Suprapubic skin (tissue), 4 donors: ENCODE results near the gene JADE2. TPM values are rescaled to one million over a fixed set of nuclear protein-coding genes. Genes with fewer than 3 reads are reported as not detected.

Experiments used
- DNase-seq, 2 donors: peaks; one replicate each; pipeline ENCODE4 v3.0.0-alpha.2; 2019; ENCODE audit warnings: low spot score in 2 of 2
- H3K27ac ChIP-seq: fragments of 200-600 bp; sonication (generic); one replicate; pipeline ENCODE4 v1.5.1; 2019
- H3K27me3 ChIP-seq: fragments of 200-600 bp; sonication (generic); one replicate; pipeline ENCODE4 v1.5.1; 2019
- H3K36me3 ChIP-seq: fragments of 200-600 bp; sonication (generic); one replicate; pipeline ENCODE4 v1.5.1; 2019
- H3K4me1 ChIP-seq: fragments of 200-600 bp; sonication (generic); one replicate; pipeline ENCODE4 v1.5.1; 2019
- H3K4me3 ChIP-seq: fragments of 200-600 bp; sonication (generic); one replicate; pipeline ENCODE4 v1.5.1; 2019; ENCODE audit warnings: mild to moderate bottlenecking
- H3K9me3 ChIP-seq: fragments of 200-600 bp; sonication (generic); one replicate; pipeline ENCODE4 v1.5.1; 2019
- CTCF ChIP-seq, 2 donors: fragments of 200-600 bp in 1 of 2; fragments of 450-650 bp in 1 of 2; sonication (generic) in 1 of 2; IDR thresholded peaks; one replicate each; pipeline ENCODE4 v1.5.1; 2016 to 2019; ENCODE audit warnings: antibody characterized with exemption in 2 of 2, mild to moderate bottlenecking in 1 of 2, moderate library complexity in 1 of 2
- EP300 ChIP-seq: sonication (generic); formaldehyde crosslinking; IDR thresholded peaks from one replicate; pipeline ENCODE4 v1.6.1; 2017; ENCODE audit warnings: antibody characterized with exemption
- POLR2A ChIP-seq, 2 donors: fragments of 450-650 bp; IDR thresholded peaks; one replicate each; pipeline ENCODE4 v1.6.1; 2017; ENCODE audit warnings: antibody characterized with exemption in 2 of 2, mild to moderate bottlenecking in 2 of 2, moderate library complexity in 2 of 2
- POLR2AphosphoS5 ChIP-seq, 3 donors: sonication (generic); formaldehyde crosslinking; IDR thresholded peaks; one replicate each; pipeline ENCODE4 v1.6.1; 2017; ENCODE audit warnings: antibody characterized with exemption in 3 of 3
- WGBS: methylation state at CpG from one replicate; pipeline ENCODE4 v1.1.5; 2018; 5-methylcytosine and 5-hydroxymethylcytosine counted together
- total RNA-seq, 4 donors: library from RNA; depleted of rRNA; stranded (reverse); fragments of >200 nt; gene quantifications; one replicate each; pipeline ENCODE4 v1.1.0, GENCODE V29; 2016

The JADE2 gene
- total RNA-seq, result 10 to 100 TPM; 31.4 to 62.1 (median 56.6) TPM

- WGBS, result under 1% methylated on average over 54 of the region's 57 CpGs
Measured at GRCh38 chr5:134524826-134525682, at the start of gene JADE2. Gene JADE2, plus strand, starts transcription at chr5:134525670. Its CDS starts 10,188 bp downstream, at chr5:134535858.

DNA sequence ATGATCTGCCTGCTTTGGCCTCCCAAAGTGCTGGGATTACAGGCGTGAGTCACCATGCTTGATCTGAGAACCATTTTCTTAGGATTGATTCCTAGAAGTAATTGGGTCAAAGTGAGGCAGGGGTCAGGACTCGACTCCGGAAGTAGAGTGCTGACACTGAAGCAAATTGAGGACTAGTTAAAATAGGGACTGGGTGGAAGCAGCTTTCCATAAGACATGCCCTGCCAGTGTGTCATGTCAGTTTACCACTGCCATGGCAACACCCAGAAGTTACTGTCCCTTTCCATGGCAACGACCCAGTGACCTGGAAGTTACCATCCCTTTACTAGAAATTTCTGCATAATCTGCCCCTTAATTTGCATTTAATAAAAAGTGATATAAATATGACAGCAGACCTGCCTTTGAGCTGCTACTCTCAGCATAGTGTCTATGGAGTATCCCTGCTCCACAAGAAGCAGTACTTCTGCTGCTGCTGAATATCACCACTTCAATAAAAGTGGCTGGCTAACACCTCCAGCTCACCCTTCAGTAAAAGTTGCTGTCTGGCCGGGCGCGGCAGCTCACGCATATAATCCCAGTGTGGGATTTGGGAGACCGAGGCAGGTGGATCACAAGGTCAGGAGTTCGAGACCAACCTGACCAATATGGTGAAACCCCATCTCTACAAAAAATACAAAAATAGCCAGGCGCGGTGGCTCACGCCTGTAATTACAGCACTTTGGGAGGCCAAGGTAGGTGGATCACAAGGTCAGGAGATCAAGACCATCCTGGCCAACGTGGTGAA is 47.8 kb upstream of the JADE2 start:
- TF ChIP-seq EP300 (no peak), POLR2AphosphoS5 (IDR thresholded peaks at IDR 0.05) (no peak), POLR2A (IDR thresholded peaks at IDR 0.05) (no peak), CTCF (IDR thresholded peaks at IDR 0.05) (no peak)
- Histone ChIP-seq H3K27me3 (no peaks in the 10 kb centered on the region), H3K36me3 (no peaks in the 10 kb centered on the region), H3K9me3 (no peaks in the 10 kb centered on the region), H3K4me1 (peaks cover 3% of the 10 kb centered on the region), H3K27ac (no peak overlapping the region), H3K4me3 (no peak overlapping the region)
- DNase-seq, result peak; percentile 34 to 35
- WGBS, result 89% methylated on average over 13 of the region's 14 CpGs

More at GRCh38 chr5:134524826-134525682, at the start of gene JADE2:
- peak within 1 kb of the TSS; percentile 91 for H3K4me3 ChIP-seq
- peak within 1 kb of the TSS; percentile 97 for H3K27ac ChIP-seq
- peaks cover 36% of the 10 kb centered on the region for H3K4me1 ChIP-seq
- no peaks in the 10 kb centered on the region for H3K36me3 ChIP-seq
- no peaks in the 10 kb centered on the region for H3K9me3 ChIP-seq
- peak; percentile 83 to 87 for DNase-seq
- TF ChIP-seq EP300, result no peak
- TF ChIP-seq POLR2AphosphoS5 (IDR thresholded peaks at IDR 0.05), result peak in 1 of 3 donors; percentile 78
- no peaks in the 10 kb centered on the region for H3K27me3 ChIP-seq

DNA sequence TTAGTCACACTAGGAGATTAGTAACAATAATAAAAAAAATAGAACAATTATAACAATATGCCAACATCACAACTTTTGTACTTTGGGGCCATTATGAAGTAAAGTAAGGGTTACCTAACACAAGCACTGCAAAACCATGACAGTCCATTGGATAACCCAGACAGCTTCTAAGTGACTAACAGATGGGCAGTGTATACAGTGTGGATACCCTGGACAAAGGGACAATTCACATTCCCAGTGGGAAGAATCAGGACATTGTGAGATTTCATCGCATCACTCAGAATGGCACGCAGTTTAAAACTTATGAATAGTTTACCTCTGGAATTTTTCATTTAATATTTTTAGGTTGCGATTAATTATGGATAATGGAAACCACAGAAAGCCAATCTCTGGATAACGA is 45.6 kb upstream of the JADE2 start:
- peaks cover 3% of the 10 kb centered on the region for H3K4me1 ChIP-seq
- no peak overlapping the region for H3K27ac ChIP-seq
- no peak overlapping the region for H3K4me3 ChIP-seq
- H3K9me3 ChIP-seq, result no peaks in the 10 kb centered on the region
- 90% methylated on average over 4 of the region's 4 CpGs for WGBS
- DNase-seq, result no peak
- no peaks in the 10 kb centered on the region for H3K27me3 ChIP-seq
- H3K36me3 ChIP-seq, result no peaks in the 10 kb centered on the region
- no peak for TF ChIP-seq CTCF (IDR thresholded peaks at IDR 0.05)
- TF ChIP-seq POLR2A (IDR thresholded peaks at IDR 0.05), result no peak
- no peak for TF ChIP-seq EP300
- no peak for TF ChIP-seq POLR2AphosphoS5 (IDR thresholded peaks at IDR 0.05)

- Histone ChIP-seq H3K36me3 (no peaks in the 10 kb centered on the region), H3K27me3 (no peaks in the 10 kb centered on the region), H3K4me3 (no peak overlapping the region), H3K4me1 (no peaks in the 10 kb centered on the region), H3K27ac (no peak overlapping the region), H3K9me3 (no peaks in the 10 kb centered on the region)
- no peak for TF ChIP-seq POLR2AphosphoS5 (IDR thresholded peaks at IDR 0.05)
- no peak for TF ChIP-seq CTCF (IDR thresholded peaks at IDR 0.05)
- no peak for TF ChIP-seq EP300
- no peak for TF ChIP-seq POLR2A (IDR thresholded peaks at IDR 0.05)
- 93% methylated on average over 7 of the region's 7 CpGs for WGBS
- DNase-seq, result peak; percentile 9 to 48
Measured at GRCh38 chr5:134489227-134489944, 36.1 kb upstream of the JADE2 start.

DNA sequence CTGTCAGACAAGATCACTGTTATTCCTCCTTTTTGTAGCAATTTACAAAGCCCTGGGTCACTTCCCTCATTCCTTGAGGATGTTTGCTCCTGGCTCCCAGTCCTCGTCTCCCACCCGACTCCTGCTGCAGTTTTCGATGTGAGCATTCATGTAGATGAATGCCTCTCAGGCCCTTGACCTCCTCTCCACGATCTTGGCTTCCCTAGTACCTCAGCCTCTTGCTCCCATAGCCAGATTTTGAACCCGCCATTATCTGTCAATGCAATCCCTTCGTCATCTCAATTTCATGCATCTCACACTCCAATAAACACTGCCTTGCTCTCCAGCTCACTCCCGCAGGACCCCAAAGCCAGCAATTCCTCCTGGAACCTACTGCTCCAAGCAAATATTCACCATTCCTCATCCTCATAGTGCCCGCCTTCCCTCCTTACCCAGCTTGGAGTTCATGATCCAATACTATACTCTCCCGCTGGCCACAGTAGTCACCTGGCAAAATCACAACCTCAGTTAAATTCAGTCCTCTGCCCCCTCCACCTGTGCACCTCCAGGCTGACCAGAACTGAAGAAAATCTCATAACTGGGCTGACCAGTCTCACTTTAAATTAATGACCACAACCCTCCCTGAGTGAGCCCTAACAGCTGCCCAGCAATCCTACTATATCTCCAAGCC is 35.1 kb upstream of the JADE2 start:
- TF ChIP-seq POLR2A (IDR thresholded peaks at IDR 0.05) (no peak), POLR2AphosphoS5 (IDR thresholded peaks at IDR 0.05) (no peak), CTCF (IDR thresholded peaks at IDR 0.05) (no peak), EP300 (no peak)
- WGBS, result 96% methylated on average over 9 of the region's 9 CpGs
- DNase-seq, result peak; percentile 38 to 44

More for the DNA sequence above, 35.1 kb upstream of the JADE2 start:
- Histone ChIP-seq H3K4me1 (no peaks in the 10 kb centered on the region), H3K4me3 (no peak overlapping the region), H3K36me3 (no peaks in the 10 kb centered on the region), H3K27me3 (no peaks in the 10 kb centered on the region), H3K9me3 (no peaks in the 10 kb centered on the region), H3K27ac (no peak overlapping the region)
